Measurements from ENCODE around the gene CD1D.

The CD1D gene

GRCh38 chr1:158227904-158228623 lies 47.4 kb downstream of the CD1D start:
- no peaks in the 10 kb centered on the region for H3K36me3 ChIP-seq (ENCODE audit: control insufficient read depth, insufficient read depth, low read length)
- no peak overlapping the region for H2AK5ac ChIP-seq (ENCODE audit: low read length)
- no peak overlapping the region for H3K4ac ChIP-seq (ENCODE audit: low read depth, low read length)
- H2BK5ac ChIP-seq (ENCODE audit: low read length) = no peak overlapping the region
- no peak overlapping the region for H4K5ac ChIP-seq (ENCODE audit: low read length)
- no peak overlapping the region for H3K9ac ChIP-seq (ENCODE audit: low read length)
- no peak overlapping the region for H2BK120ac ChIP-seq (ENCODE audit: low read depth, low read length)
- no peak overlapping the region for H3K23ac ChIP-seq (ENCODE audit: low read length)
- H3K4me1 ChIP-seq (ENCODE audit: control insufficient read depth, low read depth, low read length) = no peaks in the 10 kb centered on the region
- no peak for DNase-seq
- no peaks in the 10 kb centered on the region for H3K27me3 ChIP-seq (ENCODE audit: insufficient read depth, low read length, poor library complexity)
- H3K56ac ChIP-seq (ENCODE audit: low read length) = no peak overlapping the region
- no peak overlapping the region for H2BK15ac ChIP-seq (replicated peaks; ENCODE audit: low read depth)
- H3K79me2 ChIP-seq (ENCODE audit: control insufficient read depth, insufficient read depth, low read length) = no peaks in the 10 kb centered on the region
- no peaks in the 10 kb centered on the region for H3K79me1 ChIP-seq (ENCODE audit: low read length)
- no CpG with 5 or more reads among the region's 2 CpGs for whole genome bisulfite sequencing (ENCODE audit: extremely low coverage, insufficient coverage, low lambda C conversion rate)
- no peak overlapping the region for H3K27ac ChIP-seq (ENCODE audit: low read depth, low read length)
- no peak overlapping the region for H3K4me3 ChIP-seq (ENCODE audit: low read length)
- no peak overlapping the region for H3K4me2 ChIP-seq (ENCODE audit: low read length)
- H3K18ac ChIP-seq (ENCODE audit: low read length) = no peak overlapping the region
- H4K8ac ChIP-seq (ENCODE audit: low read depth, low read length) = no peak overlapping the region

Measured in mesendoderm (in vitro differentiated cells).